Measurements from ENCODE around the gene ZBTB42. TPM values are rescaled to one million over a fixed set of nuclear protein-coding genes. Genes with fewer than 3 reads are reported as not detected.

The ZBTB42 gene
- polyA plus RNA-seq, 3 donors, result 0.49 to 1.0 (median 0.68) TPM

GRCh38 chr14:104753528-104754212, 47.2 kb upstream of the ZBTB42 start:
- Histone ChIP-seq H3K27ac (ENCODE audit: low read depth in 1 of 2, low read length in 2 of 2) (peak overlapping the region; percentile 24 to 95), H2AFZ (ENCODE audit: insufficient read depth, low read depth, low read length, poor library complexity, severe bottlenecking) (peak overlapping the region; percentile 93), H3K4me2 (replicated peaks; ENCODE audit: extremely low read depth, low read length, poor library complexity, severe bottlenecking) (peak overlapping the region; percentile 87), H4K20me1 (ENCODE audit: insufficient read depth, low read length) (peaks cover 33% of the 10 kb centered on the region), H3K4me3 (replicated peaks in 1 of 3; ENCODE audit: low read depth in 2 of 3, low read length in 3 of 3) (peak overlapping the region; percentile 64 to 91 (median 88)), H3K27me3 (ENCODE audit: control insufficient read depth in 2 of 2, insufficient read depth in 2 of 2, low read length in 2 of 2) (no peaks in the 10 kb centered on the region), H3K9me3 (replicated peaks in 1 of 2; ENCODE audit: control insufficient read depth in 1 of 2, insufficient read depth in 1 of 2, low read length in 2 of 2) (no peaks in the 10 kb centered on the region), H3K4me1 (ENCODE audit: control insufficient read depth in 1 of 2, insufficient read depth in 2 of 2, low read length in 2 of 2) (peaks cover 19 to 30% of the 10 kb centered on the region in 2 donors), H3K9ac (ENCODE audit: insufficient read depth, low read length, poor library complexity, severe bottlenecking) (peak overlapping the region; percentile 99), H3K79me2 (ENCODE audit: insufficient read depth, low read length) (peaks cover 44% of the 10 kb centered on the region), H3K36me3 (replicated peaks in 1 of 2; ENCODE audit: control insufficient read depth in 1 of 2, insufficient read depth in 2 of 2, low read length in 2 of 2) (peaks cover 20 to 40% of the 10 kb centered on the region in 2 donors)
- Mint-ChIP-seq H3K9me3 (peaks cover 0 to 8% (median 2%) of the 10 kb centered on the region in 7 donors), H3K36me3 (peaks cover 24 to 34% of the 10 kb centered on the region in 2 donors), H3K4me3 (peak overlapping the region; percentile 83 to 90), H3K27ac (peak overlapping the region; percentile 25 to 90 (median 82)), H3K4me1 (peaks cover 18% of the 10 kb centered on the region), H3K27me3 (ENCODE audit: low read depth in 3 of 3) (no peaks in the 10 kb centered on the region)
- intact Hi-C loops (cut with micrococcal nuclease), result loop anchor here in 1 of 2 donors (5.0 kb wide), 1 partner anchor 739 kb away; the partner anchor contains the start of gene TEDC1
- WGBS (ENCODE audit: insufficient coverage), result 3% methylated on average over 27 of the region's 30 CpGs
- DNase-seq, result peak in 1 of 3 donors; percentile 22
- TF ChIP-seq CTCF (IDR thresholded peaks at IDR 0.05), result no peak

GRCh38 chr14:104754213-104754851, 46.6 kb upstream of the ZBTB42 start:
- Histone ChIP-seq H3K79me2 (ENCODE audit: insufficient read depth, low read length) (peaks cover 44% of the 10 kb centered on the region), H3K9me3 (replicated peaks in 1 of 2; ENCODE audit: control insufficient read depth in 1 of 2, insufficient read depth in 1 of 2, low read length in 2 of 2) (no peaks in the 10 kb centered on the region), H3K27ac (ENCODE audit: low read depth in 1 of 2, low read length in 2 of 2) (peak overlapping the region in 1 of 2 donors; percentile 95), H4K20me1 (ENCODE audit: insufficient read depth, low read length) (peaks cover 34% of the 10 kb centered on the region), H3K4me2 (replicated peaks; ENCODE audit: extremely low read depth, low read length, poor library complexity, severe bottlenecking) (peak overlapping the region; percentile 87), H3K27me3 (ENCODE audit: control insufficient read depth in 2 of 2, insufficient read depth in 2 of 2, low read length in 2 of 2) (no peaks in the 10 kb centered on the region), H3K9ac (ENCODE audit: insufficient read depth, low read length, poor library complexity, severe bottlenecking) (peak overlapping the region; percentile 99), H3K4me3 (replicated peaks in 1 of 3; ENCODE audit: low read depth in 2 of 3, low read length in 3 of 3) (peak overlapping the region in 1 of 3 experiments; percentile 91), H2AFZ (ENCODE audit: insufficient read depth, low read depth, low read length, poor library complexity, severe bottlenecking) (no peak overlapping the region), H3K4me1 (ENCODE audit: control insufficient read depth in 1 of 2, insufficient read depth in 2 of 2, low read length in 2 of 2) (peaks cover 19 to 24% of the 10 kb centered on the region in 2 donors), H3K36me3 (replicated peaks in 1 of 2; ENCODE audit: control insufficient read depth in 1 of 2, insufficient read depth in 2 of 2, low read length in 2 of 2) (peaks cover 25 to 46% of the 10 kb centered on the region in 2 donors)
- Mint-ChIP-seq H3K4me1 (peaks cover 11% of the 10 kb centered on the region), H3K27me3 (ENCODE audit: low read depth in 3 of 3) (no peaks in the 10 kb centered on the region), H3K9me3 (peaks cover 0 to 8% (median 2%) of the 10 kb centered on the region in 7 donors), H3K4me3 (peak overlapping the region; percentile 83 to 90), H3K36me3 (peaks cover 31 to 41% of the 10 kb centered on the region in 2 donors), H3K27ac (peak overlapping the region in 5 of 7 donors; percentile 10 to 90 (median 85))
- intact Hi-C loops (cut with micrococcal nuclease), result loop anchor here in 1 of 2 donors (5.0 kb wide), 1 partner anchor 738 kb away; the partner anchor contains the start of gene TEDC1
- no peak for TF ChIP-seq CTCF (IDR thresholded peaks at IDR 0.05)
- no peak for DNase-seq
- 81% methylated on average over 11 of the region's 13 CpGs for WGBS (ENCODE audit: insufficient coverage)

Data from CD14-positive monocyte (primary cell).